Duodenal mucosa (tissue), 2 donors: ENCODE measurements around the gene TJP3.
"Not testable (repeated sequence)": the region's sequence is repeated elsewhere in the genome, so short reads cannot be mapped to it uniquely, and the experiment has no call there.

Experiments
- H3K27ac ChIP-seq: one replicate; pipeline ENCODE4 v1.7.0; 2013; ENCODE audit warnings: low read depth, low read length
- H3K27me3 ChIP-seq, 2 donors: one replicate each; pipeline ENCODE4 v1.7.0; 2013; ENCODE audit warnings: low read length in 2 of 2, control low read depth in 1 of 2; ENCODE audit not compliant: insufficient read depth in 2 of 2, control insufficient read depth in 1 of 2
- H3K36me3 ChIP-seq, 2 donors: one replicate each; pipeline ENCODE4 v1.7.0; 2013; ENCODE audit warnings: low read length in 2 of 2, control low read depth in 1 of 2; ENCODE audit not compliant: insufficient read depth in 2 of 2, control insufficient read depth in 1 of 2
- H3K4me1 ChIP-seq, 2 donors: one replicate each; pipeline ENCODE4 v1.7.0; 2013; ENCODE audit warnings: low read length in 2 of 2, control low read depth in 1 of 2; ENCODE audit not compliant: insufficient read depth in 2 of 2, control insufficient read depth in 1 of 2
- H3K4me3 ChIP-seq, 2 donors: one replicate each; pipeline ENCODE4 v1.7.0; 2013; ENCODE audit warnings: low read length in 2 of 2, low read depth in 1 of 2
- H3K9ac ChIP-seq, 2 donors: one replicate each; pipeline ENCODE4 v1.7.0; 2013; ENCODE audit warnings: low read length in 2 of 2, low read depth in 1 of 2
- H3K9me3 ChIP-seq, 2 donors: one replicate each; pipeline ENCODE4 v1.7.0; 2013; ENCODE audit warnings: low read length in 2 of 2, control low read depth in 1 of 2; ENCODE audit not compliant: control insufficient read depth in 1 of 2

Gene TJP3

DNA sequence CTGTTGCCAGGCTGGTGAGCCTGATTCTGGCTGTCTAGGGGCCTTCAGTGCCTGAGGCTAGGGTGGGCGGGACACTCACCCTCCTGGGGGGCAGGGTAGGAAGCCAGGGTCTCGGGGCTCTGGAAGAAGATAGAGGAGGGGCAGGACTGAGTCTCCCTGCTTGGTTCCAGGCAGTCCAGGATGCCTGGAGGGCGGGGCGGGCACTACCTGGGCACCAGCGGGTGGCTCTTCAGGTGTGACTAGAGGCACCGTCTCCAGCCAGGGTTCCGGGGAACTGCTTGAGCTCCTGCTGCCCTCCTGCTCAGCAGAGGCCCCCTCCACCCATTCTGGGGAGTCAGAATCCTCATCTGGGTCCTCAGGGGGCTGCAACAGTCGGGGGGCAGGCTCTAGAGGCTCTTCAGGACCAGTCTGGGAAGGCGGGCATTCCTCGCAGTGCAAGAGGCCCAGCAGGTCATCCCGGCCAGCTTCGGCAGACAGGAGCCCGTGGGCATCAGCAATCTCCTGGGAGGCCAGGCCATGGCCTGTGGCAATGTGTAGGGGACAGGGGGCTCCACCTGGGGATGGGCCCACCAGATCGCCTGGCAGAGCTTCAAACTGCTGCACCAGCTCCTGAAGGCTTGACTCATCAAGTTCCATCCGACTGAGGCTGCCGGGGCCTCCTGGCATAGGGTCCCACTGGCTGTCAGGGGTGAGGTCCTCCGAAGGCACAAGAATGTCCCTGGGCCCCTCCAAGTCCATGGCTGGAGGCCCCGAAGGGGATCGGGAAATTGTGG, 51.5 kb downstream of the TJP3 start:
- Histone ChIP-seq H3K27me3 (no peaks in the 10 kb centered on the region), H3K27ac (no peak overlapping the region), H3K4me1 (peaks cover 17 to 27% of the 10 kb centered on the region in 2 donors), H3K36me3 (peaks cover 0 to 3% of the 10 kb centered on the region in 2 donors), H3K4me3 (no peak overlapping the region), H3K9me3 (no peaks in the 10 kb centered on the region), H3K9ac (no peak overlapping the region)

DNA sequence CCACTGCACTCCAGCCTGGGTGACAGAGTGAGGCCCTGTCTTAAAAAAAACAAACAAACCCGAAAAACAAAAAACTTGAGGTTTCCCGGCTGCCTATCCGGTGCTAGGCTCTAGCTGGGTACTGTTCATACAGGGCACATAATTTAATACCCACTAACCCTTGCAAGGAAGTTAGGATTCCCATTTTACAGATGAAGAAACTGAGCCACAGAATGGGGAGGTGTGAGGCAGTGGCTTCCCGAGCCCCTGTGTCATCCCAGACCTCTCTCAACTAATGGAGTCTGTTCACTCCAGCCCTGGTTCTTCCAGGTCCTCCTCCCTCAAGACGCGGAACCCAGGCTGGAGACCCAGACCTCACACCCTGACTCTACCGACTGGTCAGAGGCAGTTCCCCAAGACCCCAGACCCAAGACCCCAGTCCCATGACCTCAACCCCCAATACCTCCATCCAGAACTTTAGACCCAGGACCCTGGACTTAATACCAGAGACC, 52.7 kb downstream of the TJP3 start:
- H3K4me1 ChIP-seq, result peaks cover 17 to 27% of the 10 kb centered on the region in 2 donors
- H3K27me3 ChIP-seq, result no peaks in the 10 kb centered on the region
- H3K4me3 ChIP-seq, result peak overlapping the region; percentile 94 to 97
- H3K9ac ChIP-seq, result peak overlapping the region; percentile 83 to 97
- peak overlapping the region; percentile 76 for H3K27ac ChIP-seq
- no peaks in the 10 kb centered on the region for H3K9me3 ChIP-seq
- H3K36me3 ChIP-seq, result peaks cover 4 to 8% of the 10 kb centered on the region in 2 donors

DNA sequence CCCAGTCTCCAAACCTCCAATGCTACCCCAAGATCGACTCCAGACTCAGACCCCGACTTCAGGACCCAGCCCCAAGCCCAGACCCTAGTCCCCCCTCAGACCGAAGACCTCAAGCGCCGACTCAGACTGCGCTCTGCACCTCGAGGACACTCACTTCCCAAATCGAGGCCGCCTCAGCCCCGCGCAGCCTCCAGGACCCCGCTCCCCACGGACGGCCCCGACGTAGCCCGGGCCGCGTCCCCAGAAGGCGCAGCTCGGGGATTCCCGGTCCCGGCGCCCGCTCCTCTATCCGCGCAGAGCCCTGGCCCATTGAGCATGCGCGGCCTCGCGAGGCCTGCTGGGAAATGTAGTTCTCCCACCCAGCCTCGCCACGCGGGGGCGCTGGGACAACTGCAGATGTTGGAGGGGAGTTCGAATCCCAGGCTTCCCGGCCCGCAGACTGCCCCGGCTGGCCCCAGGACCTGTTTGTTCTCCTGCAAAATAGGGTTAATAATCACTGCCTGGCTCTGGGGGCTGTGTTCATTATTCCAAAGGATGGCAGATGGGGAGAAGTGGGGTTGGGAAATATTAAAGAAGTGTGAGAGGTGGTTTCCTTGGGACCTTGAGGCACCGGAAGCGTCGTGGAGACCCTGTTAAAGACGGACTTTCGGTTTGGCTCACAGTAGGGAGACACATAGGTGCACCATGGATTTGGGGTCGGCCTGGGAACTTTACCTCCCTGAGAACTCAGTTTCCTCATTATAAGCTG, 53.4 kb downstream of the TJP3 start, which contains the start of gene APBA3:
APBA3 (minus strand) TSS at position 311 of the 748 bp plus-strand sequence. CDS start 1,428 bp downstream, outside the sequence.
- peak within 1 kb of the TSS; percentile 96 to 97 for H3K9ac ChIP-seq
- H3K36me3 ChIP-seq, result peaks cover 7 to 12% of the 10 kb centered on the region in 2 donors
- H3K27me3 ChIP-seq, result no peaks in the 10 kb centered on the region
- H3K4me1 ChIP-seq, result peaks cover 17 to 27% of the 10 kb centered on the region in 2 donors
- H3K4me3 ChIP-seq, result peak within 1 kb of the TSS; percentile 94 to 97
- peak within 1 kb of the TSS; percentile 98 for H3K27ac ChIP-seq
- H3K9me3 ChIP-seq, result no peaks in the 10 kb centered on the region

DNA sequence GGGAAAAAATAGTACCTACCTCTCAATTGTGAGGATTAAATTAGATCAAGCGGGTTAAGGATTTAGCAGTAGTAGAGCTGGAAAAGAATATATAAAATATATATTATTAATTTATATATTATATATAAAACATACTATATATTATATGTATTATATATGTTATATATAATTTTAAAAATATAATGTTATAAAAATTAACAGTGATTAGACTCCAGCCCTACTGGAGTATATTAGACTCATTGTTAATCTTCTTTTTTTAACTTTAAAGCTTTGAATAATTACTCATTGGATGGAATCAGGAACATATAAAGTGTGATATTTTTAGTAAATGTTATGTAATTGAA, 53.9 kb downstream of the TJP3 start:
- no peaks in the 10 kb centered on the region for H3K27me3 ChIP-seq
- peak overlapping the region in 1 of 2 donors; percentile 79 for H3K9ac ChIP-seq
- no peaks in the 10 kb centered on the region for H3K9me3 ChIP-seq
- peaks cover 17 to 27% of the 10 kb centered on the region in 2 donors for H3K4me1 ChIP-seq
- H3K27ac ChIP-seq, result peak overlapping the region; percentile 98
- H3K4me3 ChIP-seq, result peak overlapping the region; percentile 94 to 97
- H3K36me3 ChIP-seq, result peaks cover 8 to 17% of the 10 kb centered on the region in 2 donors

DNA sequence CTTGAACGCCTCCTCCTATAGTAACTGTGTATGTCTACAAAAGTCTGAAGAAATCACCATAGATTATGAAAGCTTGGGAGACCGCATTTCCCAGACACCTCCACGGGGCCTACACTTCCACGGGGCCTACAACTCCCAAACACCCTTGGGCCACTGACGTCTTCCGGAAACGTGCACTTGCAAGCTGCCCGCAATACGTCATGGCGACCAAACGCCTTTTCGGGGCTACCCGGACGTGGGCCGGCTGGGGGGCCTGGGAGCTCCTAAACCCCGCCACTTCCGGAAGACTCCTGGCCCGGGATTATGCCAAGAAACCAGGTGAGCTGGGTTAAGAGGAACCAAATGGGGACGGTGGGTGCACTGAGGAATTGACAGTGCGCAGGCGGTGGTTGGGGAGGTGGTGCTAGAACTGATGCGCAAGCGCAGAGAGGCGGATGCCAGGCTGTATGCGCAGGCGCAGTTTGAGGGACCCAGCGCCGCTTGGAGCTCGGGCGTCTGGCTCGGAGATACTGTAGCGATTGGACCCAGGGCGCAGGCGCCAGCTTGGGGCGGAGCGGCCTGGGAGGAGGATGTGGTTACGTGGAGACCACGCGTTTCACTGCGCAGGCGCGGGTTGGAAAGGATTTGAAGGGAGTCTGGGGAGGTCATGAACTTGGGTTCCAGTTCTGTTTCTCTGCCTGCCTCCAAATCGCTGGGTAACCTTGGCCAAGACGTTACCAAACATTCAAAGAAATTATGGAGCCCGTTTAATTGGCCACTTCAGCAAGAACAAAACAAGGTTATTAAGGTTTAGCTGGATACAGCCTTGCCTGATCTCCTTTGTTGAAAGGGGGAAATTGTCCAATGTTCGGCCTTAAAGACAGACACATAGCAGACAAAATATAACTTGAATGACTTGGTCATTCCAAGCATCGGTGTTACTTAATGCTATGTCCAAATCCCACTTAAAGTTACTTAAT, 54.6 kb downstream of the TJP3 start, which contains the start of gene MRPL54:
MRPL54 (plus strand) TSS at position 182 of the 959 bp plus-strand sequence; CDS start at position 201, 19 bp downstream.
- peaks cover 13 to 24% of the 10 kb centered on the region in 2 donors for H3K36me3 ChIP-seq
- H3K4me3 ChIP-seq, result peak within 1 kb of the TSS; percentile 94 to 97
- H3K9ac ChIP-seq, result peak within 1 kb of the TSS; percentile 96 to 97
- H3K9me3 ChIP-seq, result no peaks in the 10 kb centered on the region
- H3K27ac ChIP-seq, result peak within 1 kb of the TSS; percentile 98
- peaks cover 17 to 27% of the 10 kb centered on the region in 2 donors for H3K4me1 ChIP-seq
- H3K27me3 ChIP-seq, result no peaks in the 10 kb centered on the region

DNA sequence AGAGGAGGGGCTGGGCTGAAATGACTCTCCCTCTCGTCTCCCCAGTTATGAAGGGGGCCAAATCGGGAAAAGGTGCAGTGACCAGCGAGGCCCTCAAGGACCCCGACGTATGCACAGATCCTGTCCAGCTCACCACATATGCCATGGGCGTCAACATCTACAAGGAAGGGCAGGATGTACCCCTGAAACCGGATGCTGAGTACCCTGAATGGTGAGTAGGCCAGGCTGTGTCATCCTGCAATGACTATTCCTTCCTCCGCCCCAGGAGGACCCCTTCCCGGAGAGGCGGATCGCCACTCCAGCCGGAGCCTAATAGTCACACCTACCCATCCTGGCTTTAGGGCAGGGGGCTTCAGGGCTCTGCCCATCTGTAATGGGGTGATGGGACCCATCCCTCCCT, 56.9 kb downstream of the TJP3 start:
- Histone ChIP-seq H3K27ac (no peak overlapping the region), H3K9ac (no peak overlapping the region), H3K4me1 (peaks cover 7 to 18% of the 10 kb centered on the region in 2 donors), H3K4me3 (no peak overlapping the region), H3K36me3 (peaks cover 18 to 30% of the 10 kb centered on the region in 2 donors), H3K27me3 (no peaks in the 10 kb centered on the region), H3K9me3 (no peaks in the 10 kb centered on the region)

DNA sequence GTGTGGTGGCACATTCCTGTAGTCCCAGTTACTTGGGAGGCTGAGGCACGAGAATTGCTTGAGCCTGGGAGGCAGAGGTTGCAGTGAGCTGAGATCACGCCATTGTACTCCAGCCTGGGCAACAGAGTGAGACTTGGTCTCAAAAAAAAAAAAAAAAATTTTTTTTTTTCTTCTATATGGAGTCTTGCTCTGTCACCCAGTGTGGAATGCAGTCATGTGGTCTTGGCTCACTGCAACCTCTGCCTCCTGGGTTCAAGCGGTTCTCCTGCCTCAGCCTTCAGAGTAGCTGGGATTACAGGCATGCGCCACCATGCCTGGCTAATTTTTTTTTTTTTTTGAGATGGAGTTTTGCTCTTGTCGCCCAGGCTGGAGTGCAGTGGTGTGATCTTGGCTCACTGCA, 57.6 kb downstream of the TJP3 start:
- H3K36me3 ChIP-seq, result peaks cover 18 to 30% of the 10 kb centered on the region in 2 donors
- not testable (repeated sequence) for H3K9me3 ChIP-seq, H3K27ac ChIP-seq, H3K4me3 ChIP-seq, H3K27me3 ChIP-seq, H3K9ac ChIP-seq
- peaks cover 5 to 14% of the 10 kb centered on the region in 2 donors for H3K4me1 ChIP-seq

DNA sequence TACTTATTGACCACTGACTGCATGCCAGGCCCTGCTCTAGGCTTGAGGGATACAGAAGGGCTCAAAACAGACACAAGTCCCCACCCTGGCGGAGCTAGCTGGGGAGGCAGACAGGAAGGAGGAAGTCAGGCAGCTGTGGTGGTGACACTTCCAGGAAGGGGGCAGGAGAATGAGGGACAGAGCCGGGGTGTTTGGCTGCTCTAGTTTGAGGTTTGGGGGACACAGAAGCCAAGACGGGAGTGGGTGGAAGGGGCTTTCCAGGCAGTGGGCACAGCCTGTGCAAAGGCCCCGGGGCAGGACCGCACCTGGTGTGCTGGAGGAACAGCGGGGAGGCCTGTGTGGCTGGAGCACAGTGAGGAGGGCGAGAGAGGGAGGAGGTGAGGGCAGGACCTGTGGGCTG, 58.3 kb downstream of the TJP3 start:
- Histone ChIP-seq H3K36me3 (peaks cover 18 to 30% of the 10 kb centered on the region in 2 donors), H3K4me1 (peaks cover 3 to 10% of the 10 kb centered on the region in 2 donors), H3K4me3 (no peak overlapping the region), H3K27ac (no peak overlapping the region), H3K27me3 (no peaks in the 10 kb centered on the region), H3K9me3 (no peaks in the 10 kb centered on the region), H3K9ac (no peak overlapping the region)

DNA sequence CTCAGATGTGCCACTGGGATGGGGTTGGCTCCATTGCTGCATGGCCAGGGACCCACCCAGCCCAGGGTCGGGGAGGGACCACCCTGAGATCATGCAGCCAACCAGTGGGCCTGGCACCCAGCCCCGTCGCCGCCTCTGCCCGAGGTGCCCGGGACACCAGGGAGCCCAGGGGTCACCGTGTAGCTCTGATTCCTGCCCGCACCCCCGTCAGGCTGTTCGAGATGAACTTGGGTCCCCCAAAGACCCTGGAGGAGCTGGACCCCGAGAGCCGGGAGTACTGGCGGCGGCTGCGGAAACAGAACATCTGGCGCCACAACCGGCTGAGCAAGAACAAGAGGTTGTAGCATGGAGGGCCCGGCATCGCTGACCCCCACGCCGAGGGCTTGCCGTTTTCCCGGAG, 58.9 kb downstream of the TJP3 start:
- Histone ChIP-seq H3K9me3 (no peaks in the 10 kb centered on the region), H3K36me3 (peaks cover 18 to 30% of the 10 kb centered on the region in 2 donors), H3K4me1 (peaks cover 0 to 6% of the 10 kb centered on the region in 2 donors), H3K27ac (no peak overlapping the region), H3K27me3 (no peaks in the 10 kb centered on the region), H3K9ac (no peak overlapping the region), H3K4me3 (no peak overlapping the region)
